Parathyroid adenoma (tissue), 2 donors: ENCODE data around the gene TSPAN11.

Source experiments
- H2AFZ ChIP-seq: fragments of 300-600 bp; sonication (generic); one replicate; pipeline ENCODE4 v1.7.0; 2017; ENCODE audit warnings: antibody characterized with exemption, mild to moderate bottlenecking
- H3K27ac ChIP-seq: fragments of 300-600 bp; sonication (generic); one replicate; pipeline ENCODE4 v1.7.0; 2017
- H3K27me3 ChIP-seq: fragments of 300-600 bp; sonication (generic); one replicate; pipeline ENCODE4 v1.7.0; 2017; ENCODE audit warnings: low read length; ENCODE audit not compliant: control insufficient read depth, insufficient read depth
- H3K36me3 ChIP-seq: fragments of 300-600 bp; sonication (generic); one replicate; pipeline ENCODE4 v1.7.0; 2017; ENCODE audit warnings: low read length; ENCODE audit not compliant: control insufficient read depth, insufficient read depth
- H3K4me1 ChIP-seq: fragments of 300-600 bp; sonication (generic); one replicate; pipeline ENCODE4 v1.7.0; 2017; ENCODE audit warnings: control low read depth
- H3K4me2 ChIP-seq: fragments of 300-600 bp; sonication (generic); one replicate; pipeline ENCODE4 v1.7.0; 2017; ENCODE audit warnings: low read length
- H3K4me3 ChIP-seq: fragments of 300-600 bp; sonication (generic); one replicate; pipeline ENCODE4 v1.7.0; 2017; ENCODE audit warnings: low read depth, low read length
- H3K79me2 ChIP-seq: fragments of 300-600 bp; sonication (generic); one replicate; pipeline ENCODE4 v1.7.0; 2017; ENCODE audit warnings: control low read depth
- H3K9ac ChIP-seq: fragments of 300-600 bp; sonication (generic); one replicate; pipeline ENCODE4 v1.7.0; 2017; ENCODE audit warnings: mild to moderate bottlenecking
- H3K9me3 ChIP-seq: fragments of 300-600 bp; sonication (generic); one replicate; pipeline ENCODE4 v1.7.0; 2017; ENCODE audit warnings: low read length; ENCODE audit not compliant: control insufficient read depth
- CTCF ChIP-seq: fragments of 300-600 bp; sonication (generic); IDR thresholded peaks from one replicate; pipeline ENCODE4 v1.7.0; 2017; ENCODE audit warnings: antibody characterized with exemption, mild to moderate bottlenecking
- donor health status: primary hyperparathyroidism.

Gene TSPAN11

DNA sequence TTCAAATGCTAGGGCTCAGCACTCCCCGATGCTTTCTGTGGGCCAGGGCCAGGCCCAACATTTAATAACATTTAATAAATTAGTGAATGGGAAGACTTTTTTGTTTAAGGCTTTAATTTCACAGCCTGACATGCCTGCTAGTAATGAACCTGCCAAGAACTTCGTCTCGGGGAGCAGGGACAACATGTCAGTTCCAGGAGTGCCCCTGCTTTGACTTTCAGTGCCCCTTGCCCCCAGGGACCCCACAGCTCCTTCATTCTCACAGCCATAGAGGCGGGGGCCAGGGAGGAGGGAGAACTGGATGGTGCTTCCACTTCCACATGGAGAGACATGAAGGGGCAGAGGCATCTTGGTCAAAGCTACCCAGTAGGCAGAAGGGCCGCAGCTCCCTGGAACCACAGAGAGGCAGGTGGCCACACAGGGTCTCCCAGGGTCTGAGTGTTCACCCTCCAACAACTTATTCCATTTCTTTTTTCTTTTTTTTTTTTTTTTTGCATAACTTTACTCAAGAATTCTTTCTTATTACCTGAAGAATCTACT is 81.2 kb downstream of the TSPAN11 start:
- H3K4me3 ChIP-seq = no peak overlapping the region
- no peaks in the 10 kb centered on the region for H3K27me3 ChIP-seq
- no peaks in the 10 kb centered on the region for H3K36me3 ChIP-seq
- no peaks in the 10 kb centered on the region for H3K4me1 ChIP-seq
- no peaks in the 10 kb centered on the region for H3K79me2 ChIP-seq
- H3K27ac ChIP-seq = no peak overlapping the region
- TF ChIP-seq CTCF = no peak
- H2AFZ ChIP-seq = no peak overlapping the region
- no peaks in the 10 kb centered on the region for H3K9me3 ChIP-seq
- H3K4me2 ChIP-seq = no peak overlapping the region
- no peak overlapping the region for H3K9ac ChIP-seq

GRCh38 chr12:31008241-31008761 is 81.8 kb downstream of the TSPAN11 start:
- H2AFZ ChIP-seq = no peak overlapping the region
- H3K4me3 ChIP-seq = no peak overlapping the region
- H3K9me3 ChIP-seq = no peaks in the 10 kb centered on the region
- H3K27me3 ChIP-seq = no peaks in the 10 kb centered on the region
- H3K4me1 ChIP-seq = no peaks in the 10 kb centered on the region
- no peak overlapping the region for H3K27ac ChIP-seq
- no peak for TF ChIP-seq CTCF
- no peaks in the 10 kb centered on the region for H3K79me2 ChIP-seq
- H3K4me2 ChIP-seq = no peak overlapping the region
- H3K36me3 ChIP-seq = no peaks in the 10 kb centered on the region
- no peak overlapping the region for H3K9ac ChIP-seq

GRCh38 chr12:31008961-31009840 is 82.7 kb downstream of the TSPAN11 start:
- no peaks in the 10 kb centered on the region for H3K36me3 ChIP-seq
- TF ChIP-seq CTCF = no peak
- no peak overlapping the region for H2AFZ ChIP-seq

DNA sequence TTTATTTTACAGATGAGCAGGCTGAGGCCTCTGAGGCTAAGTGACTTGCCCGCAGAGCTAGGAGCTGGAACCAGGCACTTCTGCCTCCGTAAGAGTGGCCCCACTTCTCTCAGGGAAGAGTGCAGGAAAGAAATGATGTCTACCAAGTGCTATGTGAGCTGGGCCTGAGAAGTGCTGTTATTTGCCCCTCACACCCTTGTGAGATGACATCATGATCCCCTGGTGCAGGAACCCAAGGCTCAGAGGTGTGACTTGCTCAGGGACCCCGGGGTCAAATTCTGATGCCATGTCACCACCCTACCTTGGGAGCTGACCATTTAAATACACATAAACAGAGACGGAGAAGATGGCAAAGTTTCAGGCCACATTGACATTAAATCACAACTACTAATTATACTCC is 83.4 kb downstream of the TSPAN11 start:
- no peak for TF ChIP-seq CTCF
- Histone ChIP-seq H2AFZ (no peak overlapping the region), H3K27me3 (no peaks in the 10 kb centered on the region), H3K4me2 (no peak overlapping the region), H3K79me2 (no peaks in the 10 kb centered on the region), H3K9ac (no peak overlapping the region), H3K4me1 (no peaks in the 10 kb centered on the region), H3K27ac (no peak overlapping the region), H3K36me3 (no peaks in the 10 kb centered on the region), H3K4me3 (no peak overlapping the region), H3K9me3 (no peaks in the 10 kb centered on the region)

More at GRCh38 chr12:31008961-31009840, 82.7 kb downstream of the TSPAN11 start:
- no peak overlapping the region for H3K4me3 ChIP-seq
- no peaks in the 10 kb centered on the region for H3K79me2 ChIP-seq
- H3K4me2 ChIP-seq = no peak overlapping the region
- no peaks in the 10 kb centered on the region for H3K4me1 ChIP-seq
- H3K27ac ChIP-seq = no peak overlapping the region
- H3K9ac ChIP-seq = no peak overlapping the region
- H3K27me3 ChIP-seq = no peaks in the 10 kb centered on the region
- no peaks in the 10 kb centered on the region for H3K9me3 ChIP-seq
